ENCODE data around the gene RNF11.
"Not testable (repeated sequence)": the region's sequence is repeated elsewhere in the genome, so short reads cannot be mapped to it uniquely, and the experiment has no call there.

RNF11 gene

GRCh38 chr1:51235673-51236530 is at the start of gene RNF11:
RNF11 (plus strand) TSS chr1:51236273; CDS start chr1:51236757, 484 bp downstream.
- DNase-seq: peak; percentile 73

- DNase-seq: no peak
Observed at GRCh38 chr1:51188230-51188629, 47.8 kb upstream of the RNF11 start.

GRCh38 chr1:51189421-51190073 is 46.5 kb upstream of the RNF11 start:
- DNase-seq: peak; percentile 73

DNA sequence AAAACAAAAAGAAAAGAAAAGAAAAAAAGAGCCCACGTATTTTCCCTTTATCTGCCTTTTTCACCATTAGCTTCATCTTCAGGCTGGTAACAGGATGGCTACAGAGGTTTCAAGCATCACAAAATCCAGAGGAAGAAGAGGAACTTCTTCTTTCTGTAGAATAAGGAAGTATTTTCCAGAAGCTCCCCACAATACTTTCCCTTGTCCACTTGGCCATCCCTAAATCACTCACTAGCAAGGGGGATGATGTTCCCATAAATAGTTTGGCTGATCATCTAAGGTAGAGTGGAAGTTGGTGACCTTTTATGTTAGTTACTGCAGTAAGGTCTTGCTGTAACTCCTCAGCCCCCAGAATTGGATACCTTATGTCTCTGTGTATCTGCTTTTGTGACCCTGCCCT is 45.1 kb upstream of the RNF11 start:
- no peak for DNase-seq

DNA sequence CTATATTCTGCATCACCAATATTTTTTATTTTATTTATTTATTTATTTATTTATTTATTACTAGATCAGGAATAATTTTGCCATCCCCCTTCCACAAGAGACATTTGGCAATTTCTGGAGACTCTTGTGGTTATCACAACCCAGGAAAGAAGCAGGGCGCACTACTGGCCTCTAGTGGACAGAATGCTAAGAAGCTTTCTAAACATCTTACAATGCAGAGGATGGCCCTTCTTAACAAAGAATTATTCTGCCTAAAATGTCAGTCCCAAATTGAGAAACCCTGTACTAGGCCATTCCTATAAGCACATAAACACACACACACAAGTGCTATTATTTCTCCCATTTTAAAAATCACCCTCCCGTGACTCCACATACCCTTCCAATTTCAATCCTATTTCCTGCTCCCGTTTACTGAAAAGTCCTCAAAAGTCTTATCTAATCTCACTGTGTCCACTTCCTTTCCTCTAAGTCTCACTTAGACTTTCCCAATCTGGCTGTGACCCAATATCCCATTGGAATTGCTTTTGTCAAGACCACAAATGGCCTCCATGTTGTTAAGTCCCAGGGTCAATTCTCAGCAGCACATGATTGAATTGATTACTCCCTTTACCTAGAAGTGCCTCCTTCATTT is 43.7 kb upstream of the RNF11 start:
- DNase-seq: no peak

GRCh38 chr1:51193564-51193963 is 42.5 kb upstream of the RNF11 start:
- no peak for DNase-seq

DNA sequence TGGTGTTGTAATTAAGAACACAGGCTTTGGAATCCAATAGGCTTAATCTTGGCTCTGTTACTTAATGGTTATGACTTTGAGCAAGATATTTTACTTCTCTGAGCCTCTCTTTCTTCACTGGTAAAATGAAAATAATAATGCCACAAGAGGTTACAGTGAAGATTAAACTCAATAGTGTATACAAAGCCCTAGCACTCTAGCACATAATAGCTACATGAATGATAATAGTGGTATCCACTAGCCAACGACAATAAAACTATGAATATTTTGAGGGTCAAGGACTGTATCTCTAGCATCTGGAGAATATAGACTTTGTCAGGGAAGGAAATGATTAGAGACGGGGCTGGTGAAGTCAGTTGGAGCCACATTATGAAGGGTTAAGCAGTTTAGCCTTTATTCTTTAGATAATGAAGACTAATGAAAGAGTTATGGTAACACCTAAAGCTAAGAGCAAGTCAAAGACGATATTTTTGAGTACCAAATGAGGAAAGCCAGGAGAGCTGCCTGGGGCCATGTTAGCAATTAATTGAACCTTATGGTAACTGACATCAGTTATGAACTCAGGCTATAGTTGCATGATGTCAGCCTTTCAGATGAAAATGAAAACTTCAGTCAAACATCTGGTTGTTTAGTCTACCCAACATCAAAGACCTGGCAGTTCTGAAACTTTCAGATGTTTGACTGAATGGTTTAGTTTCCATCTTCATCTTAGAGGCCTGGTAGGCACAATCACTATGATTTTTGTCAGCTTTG is 32.8 kb upstream of the RNF11 start:
- DNase-seq: no peak

DNA sequence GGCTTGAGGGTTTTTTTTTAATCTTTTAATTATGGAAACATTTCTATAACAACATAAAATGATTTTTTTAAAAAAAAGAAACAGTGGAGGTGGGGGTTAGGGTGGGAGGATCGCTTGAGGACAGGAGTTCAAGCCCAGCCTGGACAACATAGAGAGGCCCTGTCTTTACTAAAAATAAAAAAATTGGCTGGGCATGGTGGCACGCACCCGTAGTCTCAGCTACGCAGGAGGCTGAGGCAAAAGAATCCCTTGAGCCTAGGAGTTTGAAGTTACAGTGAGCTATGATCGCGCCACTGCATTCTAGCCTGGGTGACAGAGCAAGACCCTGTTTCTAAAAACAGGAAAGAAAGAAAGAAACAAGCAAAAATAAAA is 32.2 kb upstream of the RNF11 start:
- no peak for DNase-seq

GRCh38 chr1:51210055-51210454 is 26.0 kb upstream of the RNF11 start:
- DNase-seq: no peak

- no peak for DNase-seq
Observed at GRCh38 chr1:51210676-51211075, 25.4 kb upstream of the RNF11 start.

GRCh38 chr1:51214615-51215131 is 21.4 kb upstream of the RNF11 start:
- DNase-seq: no peak

DNA sequence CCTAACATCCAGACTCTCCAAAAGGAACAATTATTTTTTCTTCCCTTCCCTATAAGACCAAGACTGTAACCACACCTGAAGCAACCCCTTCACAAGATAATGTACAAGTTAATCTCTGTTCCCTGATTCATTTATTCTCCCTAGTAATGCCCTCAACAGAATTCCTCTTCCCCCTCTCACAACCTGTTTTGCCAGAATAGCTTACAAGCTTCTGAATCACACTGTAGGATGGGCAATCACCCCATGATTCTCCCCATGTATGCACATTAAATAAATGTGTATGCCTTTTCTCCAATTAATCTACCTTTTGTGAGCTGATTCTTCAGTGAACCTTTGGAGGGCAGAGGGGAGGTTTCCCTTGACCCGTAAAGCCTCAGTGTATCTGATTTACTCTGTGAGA is 20.9 kb upstream of the RNF11 start:
- no peak for DNase-seq

GRCh38 chr1:51216631-51217030 is 19.4 kb upstream of the RNF11 start:
- DNase-seq: no peak

DNA sequence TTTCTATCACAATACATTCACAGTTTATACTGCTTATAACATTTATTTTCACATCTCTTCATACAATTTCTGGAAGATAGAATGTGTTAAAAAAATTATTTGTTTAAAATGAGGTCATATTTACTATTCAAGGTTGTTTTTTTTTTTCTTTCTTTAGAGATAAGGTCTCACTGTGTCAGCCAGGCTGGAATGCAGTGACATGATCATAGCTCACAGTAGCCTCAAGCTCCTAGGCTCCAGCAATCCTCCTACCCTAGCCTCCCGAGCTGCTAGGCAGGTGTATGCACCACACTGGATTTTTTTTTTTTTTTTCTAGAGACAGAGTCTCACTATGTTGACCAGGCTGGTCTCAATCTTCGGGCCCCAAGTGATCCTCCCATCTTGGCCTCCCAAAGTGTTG is 19.0 kb upstream of the RNF11 start:
- DNase-seq: no peak

- no peak for DNase-seq
Observed at GRCh38 chr1:51218570-51218969, 17.5 kb upstream of the RNF11 start.

GRCh38 chr1:51219022-51219421 is 17.1 kb upstream of the RNF11 start:
- DNase-seq: no peak

- DNase-seq: not testable (repeated sequence)
Observed at GRCh38 chr1:51221529-51221928, 14.5 kb upstream of the RNF11 start.

GRCh38 chr1:51222136-51222787 is 13.8 kb upstream of the RNF11 start:
- no peak for DNase-seq

- DNase-seq: no peak
Observed at GRCh38 chr1:51222809-51223208, 13.3 kb upstream of the RNF11 start.

- DNase-seq: no peak
Observed at GRCh38 chr1:51224255-51224654, 11.8 kb upstream of the RNF11 start.

DNA sequence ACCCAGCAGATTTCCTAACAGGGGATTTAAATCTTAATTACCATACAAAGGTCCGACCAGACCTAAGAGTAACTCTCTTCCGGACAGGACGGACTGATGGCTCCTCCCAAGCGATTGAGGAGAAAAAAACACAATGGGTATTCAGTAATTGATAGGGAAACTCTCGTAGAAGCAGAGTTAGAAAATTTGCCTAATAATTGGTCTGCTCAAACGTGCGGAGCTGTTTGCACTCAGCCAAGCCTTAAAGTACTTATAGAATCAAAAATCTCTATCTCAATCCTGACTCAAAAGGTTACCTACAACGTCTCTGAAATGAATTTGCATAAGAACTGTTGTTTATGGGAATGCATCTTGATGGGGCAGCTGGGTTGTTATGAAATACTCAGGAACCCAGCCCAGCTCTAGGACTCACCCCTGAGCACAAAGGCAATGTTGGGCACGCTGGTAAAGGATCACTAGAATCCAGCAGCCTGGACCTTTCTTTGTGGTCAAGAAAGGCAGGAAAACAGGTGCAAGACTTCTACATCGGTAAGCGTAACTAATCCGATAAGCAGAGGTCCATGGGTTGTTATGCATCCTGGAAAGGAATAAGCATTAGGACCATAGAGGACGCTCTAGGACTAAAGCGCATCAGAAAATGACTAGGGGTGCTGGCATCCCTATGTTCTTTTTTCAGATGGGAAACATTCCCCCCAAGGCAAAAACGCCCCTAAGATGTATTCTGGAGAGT is 8.7 kb upstream of the RNF11 start:
- not testable (repeated sequence) for DNase-seq

GRCh38 chr1:51228471-51228870 is 7.6 kb upstream of the RNF11 start:
- not testable (repeated sequence) for DNase-seq
